ENCODE data around the gene GADD45GIP1.

GRCh38 chr19:12979974-12980373 lies 23.0 kb upstream of the GADD45GIP1 start:
- no peak for TF ChIP-seq EP300 (IDR thresholded peaks at IDR 0.05; ENCODE audit: low read depth)
- TF ChIP-seq CTCF (IDR thresholded peaks at IDR 0.05) = no peak
- no peak for TF ChIP-seq POLR2A (IDR thresholded peaks at IDR 0.05)
- TF ChIP-seq POLR2AphosphoS5 (IDR thresholded peaks at IDR 0.05) = no peak
